ENCODE measurements around the gene ZNF726.
"Not testable (repeated sequence)": the region's sequence is repeated elsewhere in the genome, so short reads cannot be mapped to it uniquely, and the experiment has no call there.

The ZNF726 gene

GRCh38 chr19:23946569-23946968 lies 31.9 kb downstream of the ZNF726 start:
- no peak for DNase-seq (ENCODE audit: low read depth)

GRCh38 chr19:23949611-23950010 lies 34.9 kb downstream of the ZNF726 start:
- no peak for DNase-seq (ENCODE audit: low read depth)

DNA sequence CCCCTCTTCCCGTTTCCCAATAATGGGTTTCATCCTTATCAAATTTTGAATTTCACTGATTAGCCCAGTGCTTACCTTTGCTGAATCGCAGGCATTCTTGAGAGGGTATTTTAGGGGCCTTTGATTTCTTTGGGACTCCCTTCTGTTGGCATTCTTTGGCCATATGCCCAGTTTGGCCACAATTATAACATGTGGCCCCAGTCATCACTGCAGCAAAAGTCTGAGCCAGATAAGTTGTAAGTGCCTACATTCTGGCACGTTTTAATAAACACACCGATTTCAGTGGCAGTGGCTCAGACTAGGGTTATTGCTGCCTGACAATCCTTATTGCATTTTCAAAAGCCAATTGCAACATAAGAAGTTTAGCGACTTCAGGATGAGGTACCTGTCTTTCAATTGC lies 41.4 kb downstream of the ZNF726 start:
- no peak for DNase-seq (ENCODE audit: low read depth)

GRCh38 chr19:23957660-23958281 lies 43.1 kb downstream of the ZNF726 start:
- DNase-seq (ENCODE audit: low read depth) = peak; percentile 45

DNA sequence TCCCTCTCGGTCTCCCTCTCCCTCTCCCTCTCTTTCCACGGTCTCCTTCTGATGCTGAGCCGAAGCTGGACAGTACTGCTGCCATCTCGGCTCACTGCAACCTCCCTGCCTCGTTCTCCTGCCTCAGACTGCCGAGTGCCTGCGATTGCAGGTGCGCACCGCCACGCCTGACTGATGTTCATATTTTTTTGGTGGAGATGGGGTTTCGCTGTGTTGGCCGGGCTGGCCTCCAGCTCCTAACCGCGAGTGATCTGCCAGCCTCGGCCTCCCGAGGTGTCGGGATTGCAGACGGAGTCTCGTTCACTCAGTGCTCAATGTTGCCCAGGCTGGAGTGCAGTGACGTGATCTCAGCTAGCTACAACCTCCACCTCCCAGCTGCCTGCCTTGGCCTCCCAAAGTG lies 48.7 kb downstream of the ZNF726 start:
- DNase-seq (ENCODE audit: low read depth) = not testable (repeated sequence)

DNA sequence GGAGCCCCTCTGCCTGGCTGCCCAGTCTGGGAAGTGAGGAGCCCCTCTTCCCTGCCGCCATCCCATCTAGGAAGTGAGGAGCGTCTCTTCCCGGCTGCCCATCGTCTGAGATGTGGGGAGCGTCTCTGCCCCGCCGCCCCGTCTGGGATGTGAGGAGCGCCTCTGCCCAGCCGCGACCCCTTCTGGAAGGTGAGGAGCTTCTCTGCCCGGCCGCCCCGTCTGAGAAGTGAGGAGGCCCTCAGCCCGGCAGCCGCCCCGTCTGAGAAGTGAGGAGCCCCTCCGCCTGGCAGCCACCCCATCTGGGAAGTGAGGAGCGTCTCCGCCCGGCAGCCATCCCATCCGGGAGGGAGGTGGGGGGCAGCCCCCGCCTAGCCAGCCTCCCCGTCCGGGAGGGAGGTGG lies 49.2 kb downstream of the ZNF726 start:
- not testable (repeated sequence) for DNase-seq (ENCODE audit: low read depth)

GRCh38 chr19:23964334-23964733 lies 49.6 kb downstream of the ZNF726 start:
- not testable (repeated sequence) for DNase-seq (ENCODE audit: low read depth)

DNA sequence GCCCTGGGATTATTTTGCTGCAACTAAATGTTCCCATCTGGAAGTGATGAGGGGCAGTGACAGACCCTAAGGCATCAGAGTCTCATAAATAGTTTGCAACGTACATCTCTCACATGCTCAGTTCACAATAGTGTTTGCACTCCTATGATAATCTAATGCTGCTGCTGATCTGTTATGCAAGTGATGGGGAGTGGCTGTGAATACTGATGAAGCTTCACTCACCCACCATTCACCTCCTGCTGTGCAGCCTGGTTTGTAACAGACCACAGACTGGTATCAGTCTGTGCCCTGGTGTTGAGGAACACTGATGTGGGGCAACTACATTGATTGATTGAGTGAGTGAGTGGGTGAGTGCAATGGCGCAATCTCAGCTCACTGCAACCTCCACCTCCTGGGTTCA lies 54.9 kb downstream of the ZNF726 start:
- no peak for DNase-seq (ENCODE audit: low read depth)

DNA sequence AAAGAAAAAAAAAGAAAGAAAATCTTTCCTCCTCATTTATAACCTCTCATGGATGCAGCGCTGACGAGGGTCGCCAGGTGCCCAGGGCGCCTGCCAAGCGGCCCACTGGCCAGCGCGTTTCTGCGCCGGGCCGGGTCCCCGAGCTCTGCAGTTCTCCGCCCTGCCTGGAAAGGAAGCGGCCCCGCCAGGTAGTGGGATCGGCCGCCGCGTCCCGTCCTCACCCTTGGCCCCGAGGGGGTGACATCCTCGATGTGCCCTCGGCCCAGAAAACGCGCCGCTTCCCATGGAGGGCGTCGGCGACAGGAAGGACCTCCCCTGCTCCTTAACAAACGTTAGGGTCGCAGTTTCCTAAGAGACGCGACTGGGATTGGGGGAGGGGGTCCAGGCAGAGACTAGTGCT lies 56.9 kb downstream of the ZNF726 start:
- no peak for DNase-seq (ENCODE audit: low read depth)

- no peak for DNase-seq (ENCODE audit: low read depth)
These were observed 57.5 kb downstream of the ZNF726 start for GRCh38 chr19:23972161-23972560.

DNA sequence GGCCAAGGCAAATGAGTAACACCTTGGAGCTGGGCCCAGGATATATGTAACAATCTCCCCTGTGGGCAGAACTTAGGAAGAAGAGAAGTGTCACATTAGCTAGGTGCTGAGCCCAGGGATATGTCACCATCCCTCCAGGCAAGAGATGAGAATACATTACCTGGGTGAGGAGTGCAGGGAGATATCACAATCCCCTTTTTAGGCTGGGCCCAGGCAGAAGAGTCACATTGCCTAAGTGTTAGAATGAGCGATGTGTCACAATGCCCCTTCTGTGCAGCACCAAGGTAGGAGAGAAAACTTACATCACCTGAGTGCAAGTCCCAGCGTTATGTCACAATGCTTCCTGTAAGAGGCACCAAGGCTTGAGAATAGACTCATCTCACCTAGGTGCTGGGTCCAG lies 60.3 kb downstream of the ZNF726 start:
- DNase-seq (ENCODE audit: low read depth) = no peak

DNA sequence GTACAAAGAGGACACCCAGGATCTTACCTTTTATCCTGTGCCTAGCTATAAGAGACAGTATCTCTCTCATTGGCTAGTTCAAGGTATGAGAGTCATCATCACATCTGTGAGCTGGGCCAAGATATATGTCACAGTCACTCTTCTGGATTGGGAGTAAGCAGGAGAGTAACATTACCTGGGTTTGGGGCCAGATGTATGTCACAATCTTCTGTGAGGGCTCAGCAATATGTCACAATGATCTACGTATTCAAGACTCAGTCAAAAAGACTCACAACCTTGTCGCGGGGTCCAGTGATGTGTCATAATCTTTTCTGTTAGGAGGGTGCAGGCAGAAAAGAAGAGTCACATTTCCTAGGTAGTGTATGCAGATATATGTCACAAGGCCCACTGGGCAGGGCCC lies 61.9 kb downstream of the ZNF726 start:
- not testable (repeated sequence) for DNase-seq (ENCODE audit: low read depth)

DNA sequence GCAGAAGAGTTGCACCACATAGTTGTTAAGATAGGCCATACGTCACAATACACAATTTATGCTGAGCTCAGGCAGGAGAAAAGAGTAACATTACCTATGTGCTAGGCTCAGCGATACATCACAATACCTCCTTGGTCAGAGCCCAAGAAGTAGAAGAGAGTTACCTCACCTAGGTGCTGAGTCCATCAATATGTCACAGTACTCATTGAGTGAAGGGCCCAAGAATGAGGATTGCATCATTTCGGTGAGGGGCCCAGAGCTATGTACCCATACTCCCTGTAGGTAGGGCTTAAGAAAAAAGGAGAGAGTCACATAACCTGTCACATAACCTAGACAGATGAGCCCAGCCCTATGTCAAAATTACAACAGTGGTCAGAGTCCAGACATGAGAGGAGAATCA lies 62.6 kb downstream of the ZNF726 start:
- not testable (repeated sequence) for DNase-seq (ENCODE audit: low read depth)

DNA sequence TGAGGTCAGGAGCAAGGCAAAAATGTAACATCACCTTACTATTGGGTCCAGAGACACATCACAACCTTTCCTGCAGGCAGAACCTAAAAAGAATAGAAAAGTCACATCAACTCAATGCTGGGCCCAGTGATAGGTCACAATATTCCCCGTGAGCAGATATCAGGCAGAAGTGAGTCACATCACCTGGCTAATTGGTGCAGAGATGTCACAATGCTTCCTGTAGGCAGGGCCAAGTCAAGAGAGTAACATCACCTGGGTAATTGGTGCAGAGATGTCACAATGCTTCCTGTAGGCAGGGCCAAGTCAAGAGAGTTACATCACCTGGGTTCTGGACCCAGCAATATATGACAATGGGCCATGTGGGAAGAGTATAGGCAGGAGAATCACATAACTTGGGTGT lies 63.4 kb downstream of the ZNF726 start:
- no peak for DNase-seq (ENCODE audit: low read depth)

- DNase-seq (ENCODE audit: low read depth) = no peak
These were observed 66.1 kb downstream of the ZNF726 start for GRCh38 chr19:23980805-23981204.

- no peak for DNase-seq (ENCODE audit: low read depth)
These were observed 67.2 kb downstream of the ZNF726 start for GRCh38 chr19:23981863-23982262.

DNA sequence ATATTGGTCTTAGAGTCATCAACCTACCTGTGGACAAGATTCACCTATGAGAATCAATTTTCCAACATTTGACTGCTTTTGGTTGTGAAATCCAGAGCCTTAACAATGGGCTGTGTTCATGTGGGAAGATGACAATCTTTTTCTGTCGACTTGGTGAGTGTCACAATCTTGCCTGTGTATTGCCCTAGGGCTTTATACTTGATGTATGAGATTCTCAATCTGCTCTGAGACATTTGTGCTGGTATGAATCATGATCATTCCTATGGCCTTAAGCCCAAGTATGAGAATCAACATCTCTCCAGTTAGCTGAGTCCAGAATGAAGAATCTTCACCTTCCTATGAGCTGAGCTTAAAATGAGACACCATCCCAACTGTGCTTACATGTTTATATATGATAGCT lies 68.7 kb downstream of the ZNF726 start:
- DNase-seq (ENCODE audit: low read depth) = no peak
